RPMI7951 (cell line): ENCODE measurements around the gene B3GAT1. TPM values are rescaled to one million over a fixed set of nuclear protein-coding genes. Genes with fewer than 3 reads are reported as not detected.

Experiments
- DNase-seq: peaks from one replicate; pipeline ENCODE4 v3.0.0-alpha.2; 2012; ENCODE audit warnings: low read depth
- total RNA-seq: library from RNA; depleted of rRNA; stranded (reverse); fragments of >200 nt; shearing (Covaris generic); gene quantifications from 2 replicates; pipeline ENCODE4 v1.2.3, GENCODE V29; 2014; rRNA removed

The B3GAT1 gene
- total RNA-seq, 1 experiment from 2014 or later: not detected

DNA sequence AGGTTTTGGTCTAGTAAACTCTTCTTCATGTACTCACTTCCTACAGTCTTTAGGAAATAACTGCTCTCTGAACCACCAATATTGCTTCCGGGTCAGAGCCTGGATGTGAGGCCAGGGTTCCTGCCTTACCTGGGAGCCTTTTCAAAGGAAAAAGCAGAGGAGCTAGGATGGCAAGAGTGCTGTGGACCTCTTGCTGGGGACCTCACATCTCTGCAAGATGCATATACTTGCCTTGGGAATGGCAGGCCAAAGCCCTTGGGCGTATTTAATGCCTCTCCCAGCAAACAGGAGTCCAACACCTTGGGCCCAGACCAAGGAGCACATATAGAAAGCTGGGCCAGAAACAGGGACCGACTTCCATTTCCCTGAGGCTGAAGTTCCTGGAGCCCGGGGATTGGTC lies 75.0 kb downstream of the B3GAT1 start:
- DNase-seq: no peak

DNA sequence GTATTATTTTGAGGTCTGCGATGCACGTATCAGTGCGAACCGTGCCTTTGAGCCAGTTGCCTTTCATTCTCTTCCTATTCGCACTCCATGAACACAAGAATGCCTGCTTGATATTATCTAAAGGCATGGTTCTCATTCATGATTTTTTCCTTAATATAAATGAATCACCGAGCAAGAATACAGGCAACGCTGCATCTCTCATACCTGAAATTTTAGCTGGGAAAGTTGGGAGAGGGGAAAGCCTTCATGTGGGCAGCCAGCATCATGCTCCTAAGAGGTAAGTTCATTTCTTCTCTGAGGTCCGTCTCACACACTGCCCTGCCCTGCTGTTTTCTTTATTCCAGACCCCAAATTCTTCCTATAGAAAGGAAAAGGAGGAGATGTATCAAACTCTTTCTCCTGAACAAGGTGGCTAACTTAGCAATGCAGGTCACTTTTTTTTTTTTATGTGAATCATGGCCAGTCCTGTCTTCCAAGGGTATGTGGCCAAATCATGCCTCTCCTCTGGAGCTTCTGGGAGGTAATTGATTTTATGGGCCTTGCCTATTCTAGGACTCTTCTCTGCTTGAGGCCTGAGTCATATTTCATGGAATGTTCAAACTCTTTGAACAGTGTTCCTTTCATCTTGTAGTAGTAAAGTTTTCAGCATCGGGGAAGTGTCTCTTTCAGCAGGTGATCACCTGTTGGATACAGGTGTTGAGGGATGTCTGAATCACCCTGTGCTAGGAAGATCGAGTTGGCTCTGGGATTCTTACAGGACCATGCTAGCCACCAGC lies 77.1 kb downstream of the B3GAT1 start:
- no peak for DNase-seq

DNA sequence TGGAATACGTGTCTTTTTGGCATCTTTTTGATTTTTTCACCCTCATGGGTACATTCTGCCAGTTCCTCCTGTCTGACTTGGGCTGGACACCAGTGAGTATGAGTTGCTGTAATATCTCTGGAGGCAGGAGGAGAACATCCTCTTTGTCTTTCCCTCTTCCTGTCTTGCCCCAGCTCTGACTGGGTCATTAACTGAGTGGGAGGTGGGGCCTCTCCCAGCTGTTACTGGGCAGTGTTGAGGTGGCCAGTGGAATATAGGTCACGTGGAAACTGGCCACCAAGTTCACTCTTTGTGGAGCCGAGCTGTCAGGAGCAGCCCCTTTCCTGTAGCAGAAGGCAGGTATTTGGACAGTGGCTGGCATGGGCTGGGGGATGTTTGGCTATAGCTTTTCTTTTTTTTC lies 78.1 kb downstream of the B3GAT1 start:
- no peak for DNase-seq

DNA sequence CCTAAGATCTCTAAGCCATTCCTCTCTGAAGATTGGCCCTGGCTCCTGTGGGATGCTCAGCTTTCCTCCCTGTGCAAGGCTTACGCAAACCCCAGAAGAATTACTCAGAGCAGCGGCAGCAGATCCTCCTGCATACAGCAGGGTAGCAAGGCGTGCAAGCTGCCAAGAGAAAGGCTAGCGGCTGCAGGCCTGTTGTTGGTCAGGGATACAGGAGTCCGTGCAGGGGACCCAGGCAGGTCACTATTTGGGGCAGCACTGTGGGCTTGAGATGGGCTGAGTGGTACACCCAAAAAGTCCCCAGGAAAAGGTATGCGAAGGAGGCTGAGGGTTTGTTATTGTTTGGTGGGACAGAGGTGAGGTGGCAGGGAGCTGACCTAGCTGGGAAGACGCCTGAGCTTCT lies 78.7 kb downstream of the B3GAT1 start:
- DNase-seq: no peak

DNA sequence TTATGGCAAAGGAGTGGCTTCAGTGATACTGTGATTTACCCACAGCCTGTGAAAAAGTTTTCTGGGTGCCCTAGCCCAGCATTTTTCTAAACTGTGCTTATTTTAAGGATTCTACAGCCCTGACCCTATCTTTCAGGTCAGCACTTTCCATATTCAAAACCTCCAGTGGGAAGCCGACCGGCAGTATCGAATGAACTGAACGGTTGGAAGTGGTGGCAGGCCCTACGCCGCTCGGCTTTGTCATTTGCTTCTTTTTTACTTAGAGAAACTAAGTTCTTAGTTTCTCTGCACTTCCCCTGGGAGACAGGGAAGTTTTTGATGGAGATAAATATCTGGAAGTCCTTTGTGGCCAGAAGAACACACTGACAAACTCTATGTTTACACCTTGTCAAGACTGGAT lies 79.3 kb downstream of the B3GAT1 start:
- no peak for DNase-seq

DNA sequence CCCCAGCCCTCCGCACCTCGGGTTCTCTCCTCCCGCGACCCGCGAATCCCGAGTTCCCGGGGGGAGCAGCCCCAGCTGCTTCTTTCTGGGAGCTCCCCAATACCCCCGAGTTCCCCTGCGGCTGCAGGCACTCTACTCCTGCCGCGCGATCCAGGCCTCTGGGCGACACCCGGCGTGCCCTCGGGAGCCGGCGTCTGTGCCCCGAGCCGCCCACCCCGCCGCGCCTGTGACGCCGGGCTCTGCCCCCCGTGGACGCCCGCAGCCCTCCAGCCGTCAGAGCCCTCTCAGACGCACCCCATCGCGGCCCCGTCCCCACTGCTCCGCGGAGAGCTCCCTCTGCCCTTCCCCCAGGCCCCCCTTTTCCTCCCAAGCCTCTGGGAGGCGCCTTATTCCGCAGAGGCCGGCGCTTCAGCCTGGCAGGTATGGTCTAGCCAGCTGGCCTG lies 79.8 kb downstream of the B3GAT1 start:
- DNase-seq: no peak

DNA sequence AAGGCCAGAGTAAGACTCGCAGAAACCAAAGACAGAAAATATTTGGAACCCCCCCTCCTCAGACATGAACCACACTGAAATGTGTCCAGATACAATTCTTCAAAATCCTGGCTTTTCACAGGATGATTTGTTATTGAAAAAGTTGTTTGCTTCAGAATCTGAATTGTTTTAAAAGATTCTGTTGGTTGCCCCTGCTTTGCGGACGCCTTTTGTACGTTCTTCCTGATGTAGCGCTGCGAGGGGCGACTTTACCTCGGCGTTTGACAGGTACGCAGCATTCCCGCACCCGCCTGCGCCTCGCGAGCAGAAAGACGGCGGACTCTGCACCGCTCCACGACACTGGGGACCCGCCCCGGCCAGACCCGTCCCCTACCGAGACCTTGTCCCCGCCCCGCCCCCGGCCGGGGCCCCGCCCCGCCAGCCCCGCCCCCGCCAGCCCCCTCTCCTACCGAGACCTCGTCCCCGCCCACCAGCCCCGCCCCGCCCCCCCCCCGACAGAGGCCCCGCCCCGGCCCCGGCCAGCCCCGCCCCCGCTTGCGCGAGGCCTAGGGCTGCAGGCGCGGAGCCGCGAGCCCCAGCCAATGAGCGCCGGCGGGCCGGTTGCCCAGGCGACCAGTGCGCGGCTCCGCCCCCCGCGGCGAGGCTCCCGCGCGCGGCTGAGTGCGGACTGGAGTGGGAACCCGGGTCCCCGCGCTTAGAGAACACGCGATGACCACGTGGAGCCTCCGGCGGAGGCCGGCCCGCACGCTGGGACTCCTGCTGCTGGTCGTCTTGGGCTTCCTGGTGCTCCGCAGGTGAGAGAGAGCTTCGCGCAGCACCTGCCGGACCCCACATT lies 80.5 kb downstream of the B3GAT1 start, which contains the start of gene GLB1L2:
GLB1L2 (plus strand) TSS at position 635 of the 835 bp plus-strand sequence; CDS start at position 709, 74 bp downstream.
- DNase-seq: peak; percentile 15

DNA sequence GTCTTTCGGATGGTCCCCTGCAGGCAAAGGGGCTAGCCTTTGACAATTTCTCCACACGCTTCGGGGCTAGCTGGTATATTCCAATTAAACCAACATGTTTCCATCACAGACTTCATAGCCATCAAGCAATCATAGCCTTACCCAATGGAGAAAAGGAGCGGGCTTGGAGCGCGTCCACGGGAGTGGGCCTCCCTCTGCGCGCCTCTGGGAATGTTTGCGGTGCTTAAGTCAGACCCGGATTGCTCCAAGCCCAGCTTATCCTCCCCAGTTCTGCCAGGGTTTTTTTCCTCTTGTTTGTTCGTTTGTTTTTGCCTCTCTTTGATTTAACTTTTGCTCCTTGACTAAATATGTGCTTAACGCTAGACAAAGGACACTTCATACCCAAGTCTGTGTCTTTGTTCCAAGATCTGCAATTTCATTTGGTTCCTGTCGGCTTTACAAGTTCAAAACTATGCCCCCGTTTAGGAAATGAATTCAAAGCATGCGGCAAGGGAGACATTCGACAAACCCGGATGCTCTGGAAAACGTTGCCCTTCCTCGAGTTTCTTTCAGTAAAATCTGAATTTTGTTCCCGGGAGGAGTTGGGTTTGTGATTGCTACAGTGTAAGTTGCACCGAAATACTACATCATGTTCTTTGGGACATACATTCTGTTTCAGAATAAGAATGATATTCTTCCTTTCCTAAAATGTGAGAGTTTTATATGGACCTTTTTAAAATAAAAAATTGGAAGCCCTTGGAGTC lies 81.3 kb downstream of the B3GAT1 start:
- DNase-seq: no peak

Other genes starting within 250 kb of the B3GAT1 start
- gene NCAPD3, start 188.3 kb downstream of the B3GAT1 start, total RNA-seq: 50.0 and 55.5 TPM in 2 replicates
- 31.8 and 37.5 TPM in 2 replicates for gene VPS26B, start 187.6 kb downstream of the B3GAT1 start, total RNA-seq
- 107 and 125 TPM in 2 replicates for gene THYN1, start 158.9 kb downstream of the B3GAT1 start, total RNA-seq
- gene ACAD8, start 158.7 kb downstream of the B3GAT1 start, total RNA-seq: 20.3 and 21.6 TPM in 2 replicates
- not detected in 2 replicates for gene GLB1L3, start 135.9 kb downstream of the B3GAT1 start, total RNA-seq
- 0.24 TPM in 1 of 2 replicates, not detected in the other for gene GLB1L2, start 80.3 kb downstream of the B3GAT1 start, total RNA-seq